AG09319 (cell line): ENCODE results near the gene BCAT1.

Experiments
- DNase-seq: peaks from one replicate; pipeline ENCODE4 v3.0.0-alpha.2; 2010; ENCODE audit warnings: low read depth; ENCODE audit errors: extremely low read depth
- CTCF ChIP-seq: IDR thresholded peaks from 2 replicates; pipeline ENCODE4 v1.5.1; 2011; ENCODE audit warnings: low read depth, mild to moderate bottlenecking, inconsistent platforms, low read length, moderate library complexity

BCAT1 gene

DNA sequence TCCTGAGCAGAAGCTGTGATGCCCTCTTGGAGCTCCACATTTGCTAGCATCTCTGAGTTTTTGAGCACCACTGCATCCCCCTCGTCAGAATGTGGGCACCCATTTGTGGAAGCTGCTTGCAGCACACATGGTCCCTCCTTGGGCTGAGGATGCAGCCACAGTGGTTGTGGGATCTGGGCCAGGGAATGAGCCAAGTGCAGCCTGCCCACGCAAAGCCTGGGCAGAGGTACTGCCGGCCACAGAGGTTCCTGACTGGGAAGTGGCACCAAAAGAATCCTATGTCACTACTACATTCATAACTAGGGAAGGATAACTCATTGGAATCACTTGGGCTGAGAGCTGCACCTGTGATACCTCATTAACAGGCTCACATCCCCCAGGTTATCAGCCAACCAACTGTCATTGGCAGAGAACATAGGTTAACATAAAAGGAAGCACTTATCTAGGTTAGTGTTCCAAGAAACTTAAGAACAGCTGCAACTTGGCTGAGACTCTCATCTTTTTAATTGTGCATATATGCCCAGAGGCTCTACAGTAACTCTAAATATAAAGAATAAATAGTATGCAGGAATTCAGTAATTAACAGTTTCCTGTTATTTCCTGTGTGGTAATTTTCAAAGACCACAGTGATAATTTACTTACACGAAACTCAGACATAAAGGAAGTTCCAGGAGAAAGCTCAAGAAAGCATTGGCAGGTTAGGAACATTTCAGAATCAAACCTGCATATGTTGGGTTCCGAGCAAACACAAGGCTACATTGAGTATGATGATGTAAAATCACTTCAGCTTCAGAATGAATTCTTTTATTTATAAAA lies 145.3 kb downstream of the BCAT1 start:
- no peak for TF ChIP-seq CTCF
- DNase-seq: no peak

- no peak for DNase-seq
- no peak for TF ChIP-seq CTCF
Measured at GRCh38 chr12:24798335-24798734, 150.6 kb downstream of the BCAT1 start.

- no peak for DNase-seq
- no peak for TF ChIP-seq CTCF
Measured at GRCh38 chr12:24797901-24798300, 151.0 kb downstream of the BCAT1 start.

DNA sequence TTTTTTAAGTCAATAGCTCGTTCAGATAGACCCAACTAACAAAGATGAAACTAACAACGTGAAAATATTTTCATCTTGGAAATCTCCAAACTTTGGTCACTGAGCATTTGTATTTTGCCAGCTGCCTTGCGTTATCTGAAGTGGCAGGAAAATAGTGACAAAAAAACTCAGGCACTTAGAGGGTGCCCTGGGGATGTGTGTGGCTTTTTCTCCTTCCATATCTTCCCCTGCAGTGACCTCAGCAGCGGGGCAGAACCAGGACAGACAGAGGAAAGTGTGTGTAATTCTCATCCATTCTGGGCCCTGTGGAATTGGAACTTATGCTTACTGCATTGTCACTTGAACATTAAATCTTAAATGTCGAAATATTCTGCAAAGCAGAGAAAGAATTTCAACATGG lies 152.0 kb downstream of the BCAT1 start:
- DNase-seq: no peak
- no peak for TF ChIP-seq CTCF

DNA sequence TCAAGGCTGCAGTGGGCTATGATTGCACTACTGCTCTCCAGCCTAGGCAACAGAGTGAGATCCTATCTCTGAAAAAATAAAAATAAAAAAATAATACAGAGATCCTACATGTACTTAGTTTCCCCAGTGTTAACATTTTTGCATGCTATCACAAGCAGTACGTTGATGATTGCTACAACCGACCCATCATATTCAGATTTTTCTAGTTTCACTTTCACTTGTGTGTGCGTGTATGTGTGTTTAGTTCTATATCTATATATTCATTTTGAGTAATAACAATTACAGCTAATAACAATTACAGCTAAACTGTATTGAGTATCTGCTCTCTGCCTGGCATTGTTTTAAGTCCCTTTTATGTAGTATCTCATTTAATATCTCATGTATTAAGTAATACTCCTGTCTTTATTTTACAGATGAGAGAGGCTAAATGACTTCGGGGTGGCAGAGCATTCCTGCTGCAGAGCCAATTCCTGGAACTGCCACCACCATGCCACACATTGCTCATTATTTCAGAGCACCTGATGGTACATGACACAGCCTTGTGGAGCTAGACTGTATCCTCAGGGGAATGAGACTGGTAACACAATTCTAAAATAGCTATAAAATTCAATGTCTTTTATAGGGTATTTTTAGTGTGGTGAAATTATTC lies 153.1 kb downstream of the BCAT1 start:
- no peak for TF ChIP-seq CTCF
- no peak for DNase-seq

DNA sequence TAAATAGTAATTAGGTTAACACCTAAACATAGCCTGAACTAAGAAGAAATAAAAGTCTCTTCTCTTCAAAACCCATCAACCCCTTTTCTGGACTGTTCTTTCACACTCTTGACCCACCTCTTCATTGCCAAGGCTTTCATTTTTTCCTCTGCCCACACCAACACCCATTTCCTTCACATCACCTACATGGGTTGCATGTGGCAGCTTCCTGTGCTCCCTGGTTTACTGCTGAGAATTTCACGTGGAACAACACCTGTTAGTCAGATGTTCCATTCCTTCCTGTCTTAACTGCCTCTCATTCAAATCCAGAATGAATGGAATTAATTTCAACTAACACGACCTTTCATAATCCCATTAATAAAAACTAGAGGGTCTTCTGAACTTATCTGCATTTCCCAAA lies 157.3 kb downstream of the BCAT1 start:
- TF ChIP-seq CTCF: no peak

DNA sequence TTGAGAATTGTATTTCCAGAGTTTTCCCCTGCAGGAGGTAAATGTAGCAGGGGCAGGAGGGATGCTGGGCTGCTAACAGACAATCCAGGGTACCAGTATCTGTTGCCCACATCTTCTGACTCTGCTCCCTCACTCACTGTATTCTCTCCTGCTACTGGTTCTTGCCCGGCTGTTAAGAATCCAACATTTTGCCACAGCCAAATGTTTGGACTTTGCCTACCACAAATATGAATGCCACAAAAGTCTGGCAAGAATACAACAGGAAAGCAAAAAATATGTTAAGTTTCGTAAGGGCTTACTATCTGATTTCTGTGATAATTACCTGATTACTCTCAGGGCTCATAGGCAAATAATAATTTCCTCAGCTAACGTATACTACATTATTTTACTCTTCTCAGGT lies 160.0 kb downstream of the BCAT1 start:
- DNase-seq: no peak
- TF ChIP-seq CTCF: no peak

More for the DNA sequence above, 157.3 kb downstream of the BCAT1 start:
- no peak for DNase-seq
